PC-3 (cell line): Measurements from ENCODE around the gene SLC25A21. TPM values are rescaled to one million over a fixed set of nuclear protein-coding genes. Genes with fewer than 3 reads are reported as not detected.

Experiments used
- ATAC-seq: fragments of 200-7000 bp; cut with Tn5 transposase; 2 replicates; pipeline ENCODE4 v1.9.1; 2020; ENCODE audit warnings: mild to moderate bottlenecking, moderate library complexity
- BruUV-seq: library from RNA; stranded (reverse); fragments of 400-500 nt; replicated peaks from 2 replicates; lab custom pipeline; 2021; lab: Mats Ljungman, UMichigan
- CTCF ChIA-PET: fragments of 300-600 bp; sonication (Branson Sonifier 250); formaldehyde crosslinking; loops from one replicate; lab custom pipeline; 2022; ENCODE audit warnings: antibody characterized with exemption; lab: Charles Lee
- POLR2A ChIA-PET: fragments of 300-600 bp; sonication (Branson Sonifier 250); formaldehyde crosslinking; loops from one replicate; lab custom pipeline; 2022; ENCODE audit warnings: antibody characterized with exemption; ENCODE audit not compliant: unreplicated experiment; lab: Charles Lee
- DNase-seq: peaks from one replicate; pipeline ENCODE4 v3.0.0-alpha.2; 2015
- H2AFZ ChIP-seq: fragments of 300-600 bp; sonication (generic); 2 replicates; pipeline ENCODE4 v1.6.0; 2016; ENCODE audit warnings: antibody characterized with exemption, low read length
- H3F3A ChIP-seq: fragments of 300-600 bp; sonication (generic); one replicate; pipeline ENCODE4 v1.6.0; 2017; ENCODE audit warnings: antibody characterized with exemption, low read length, control low read depth, mild to moderate bottlenecking; ENCODE audit not compliant: unreplicated experiment
- H3K27ac ChIP-seq: fragments of 300-600 bp; sonication (generic); 2 replicates; pipeline ENCODE4 v1.5.1; 2016; ENCODE audit warnings: mild to moderate bottlenecking, low read length
- H3K27me3 ChIP-seq: fragments of 300-600 bp; sonication (generic); 2 replicates; pipeline ENCODE4 v1.6.1; 2016; ENCODE audit warnings: low read length, mixed read lengths
- H3K36me3 ChIP-seq: fragments of 300-600 bp; sonication (generic); 2 replicates; pipeline ENCODE4 v1.6.1; 2016; ENCODE audit warnings: low read depth, mixed run types, low read length, mixed read lengths
- H3K4me1 ChIP-seq: fragments of 300-600 bp; sonication (generic); 2 replicates; pipeline ENCODE4 v1.5.1; 2016; ENCODE audit warnings: low read length; ENCODE audit not compliant: insufficient read depth
- H3K4me2 ChIP-seq: fragments of 300-600 bp; sonication (generic); 2 replicates; pipeline ENCODE4 v1.6.0; 2016; ENCODE audit warnings: low read length
- H3K4me3 ChIP-seq: fragments of 300-600 bp; sonication (generic); 2 replicates; pipeline ENCODE4 v1.5.1; 2016; ENCODE audit warnings: mild to moderate bottlenecking, low read length, mixed read lengths
- H3K79me2 ChIP-seq: fragments of 300-600 bp; sonication (generic); 2 replicates; pipeline ENCODE4 v1.6.1; 2017; ENCODE audit warnings: low read length, mixed read lengths
- H3K9ac ChIP-seq: fragments of 300-600 bp; sonication (generic); 2 replicates; pipeline ENCODE4 v1.6.0; 2016; ENCODE audit warnings: mild to moderate bottlenecking, low read length
- H3K9me2 ChIP-seq: fragments of 300-600 bp; sonication (generic); replicated peaks from 2 replicates; pipeline ENCODE4 v1.6.1; 2016; ENCODE audit warnings: mixed run types, low read length, mixed read lengths
- H3K9me3 ChIP-seq: fragments of 300-600 bp; sonication (generic); 2 replicates; pipeline ENCODE4 v1.6.1; 2016; ENCODE audit warnings: low read length, mixed read lengths
- H4K20me1 ChIP-seq: fragments of 300-600 bp; sonication (generic); 2 replicates; pipeline ENCODE4 v1.6.1; 2016; ENCODE audit warnings: low read length, mixed read lengths
- CTCF ChIP-seq: fragments of 300-600 bp; sonication (generic); conservative IDR thresholded peaks from 2 replicates; pipeline ENCODE4 v1.5.1; 2017; ENCODE audit warnings: antibody characterized with exemption, low read depth, mild to moderate bottlenecking, low read length
- EZH2 ChIP-seq: fragments of 300-600 bp; sonication (generic); IDR thresholded peaks from one replicate; pipeline ENCODE4 v1.6.1; 2017; ENCODE audit warnings: antibody characterized with exemption, mild to moderate bottlenecking, low read length; ENCODE audit not compliant: unreplicated experiment
- EZH2phosphoT487 ChIP-seq: fragments of 300-600 bp; sonication (generic); IDR thresholded peaks from 2 replicates; pipeline ENCODE4 v1.6.1; 2018; ENCODE audit warnings: mild to moderate bottlenecking, antibody characterized with exemption, low read length, borderline replicate concordance
- intact Hi-C: fragments of 100-400 bp; cut with micrococcal nuclease; formaldehyde crosslinking; loops from 2 replicates; pipeline ENCODE4 v1.9.0; 2023
- total RNA-seq: library from RNA; depleted of rRNA; stranded (reverse); fragments of >200 nt; gene quantifications from 2 replicates; pipeline ENCODE4 v1.2.3, GENCODE V29; 2014

Gene SLC25A21
- total RNA-seq, 1 experiment from 2014 or later: 0.87 TPM

GRCh38 chr14:36934304-36934703 is 238.1 kb downstream of the SLC25A21 start:
- no peaks in the 10 kb centered on the region for H4K20me1 ChIP-seq
- H3K79me2 ChIP-seq: no peaks in the 10 kb centered on the region
- ATAC-seq: no peak

GRCh38 chr14:36931791-36932190 is 240.6 kb downstream of the SLC25A21 start:
- intact Hi-C loops: no loop called here
- Histone ChIP-seq H3K79me2 (no peaks in the 10 kb centered on the region), H3K27me3 (no peaks in the 10 kb centered on the region), H3K36me3 (no peaks in the 10 kb centered on the region), H3K9ac (no peak overlapping the region), H3K27ac (no peak overlapping the region), H3K4me1 (peaks cover 17% of the 10 kb centered on the region), H3F3A (no peaks in the 10 kb centered on the region), H3K4me3 (no peak overlapping the region), H3K9me3 (no peaks in the 10 kb centered on the region), H3K9me2 (no peaks in the 10 kb centered on the region), H3K4me2 (no peak overlapping the region), H4K20me1 (no peaks in the 10 kb centered on the region), H2AFZ (no peak overlapping the region)
- POLR2A ChIA-PET: interaction anchor here (0.6 kb wide), 1 partner anchor 17 kb away, joined by 3 read pairs; no protein-coding TSS in a partner anchor
- ATAC-seq (no peak), DNase-seq (no peak)
- no TSS peak for BruUV-seq
- TF ChIP-seq EZH2 (no peak), CTCF (no peak), EZH2phosphoT487 (no peak)
- CTCF ChIA-PET: no interaction called here

More at GRCh38 chr14:36934304-36934703, 238.1 kb downstream of the SLC25A21 start:
- Histone ChIP-seq H3K9ac (no peak overlapping the region), H3K4me2 (no peak overlapping the region), H2AFZ (no peak overlapping the region), H3K4me1 (peaks cover 19% of the 10 kb centered on the region), H3K36me3 (no peaks in the 10 kb centered on the region), H3K4me3 (no peak overlapping the region), H3K27ac (no peak overlapping the region), H3K9me3 (no peaks in the 10 kb centered on the region), H3F3A (no peaks in the 10 kb centered on the region), H3K9me2 (no peaks in the 10 kb centered on the region), H3K27me3 (no peaks in the 10 kb centered on the region)
- DNase-seq: no peak
- POLR2A ChIA-PET: no interaction called here
- CTCF ChIA-PET: no interaction called here
- TF ChIP-seq EZH2 (no peak), CTCF (no peak), EZH2phosphoT487 (no peak)
- BruUV-seq: no TSS peak
- intact Hi-C loops: no loop called here

- Histone ChIP-seq H3K9ac (no peak overlapping the region), H4K20me1 (no peaks in the 10 kb centered on the region), H3K4me3 (no peak overlapping the region), H3K4me1 (no peaks in the 10 kb centered on the region), H3K27ac (no peak overlapping the region), H3K4me2 (no peak overlapping the region), H2AFZ (no peak overlapping the region), H3K9me3 (no peaks in the 10 kb centered on the region), H3K36me3 (no peaks in the 10 kb centered on the region), H3K27me3 (no peaks in the 10 kb centered on the region), H3K79me2 (no peaks in the 10 kb centered on the region), H3K9me2 (no peaks in the 10 kb centered on the region), H3F3A (no peaks in the 10 kb centered on the region)
- TF ChIP-seq EZH2 (no peak), EZH2phosphoT487 (no peak)
- ATAC-seq (no peak), DNase-seq (no peak)
- ChIA-PET CTCF (interaction anchor here (0.6 kb wide), 1 partner anchor 323 kb away, joined by 11 read pairs; no protein-coding TSS in a partner anchor), POLR2A (interaction anchor here (0.7 kb wide), 1 partner anchor 137 kb away, joined by 4 read pairs; no protein-coding TSS in a partner anchor)
- BruUV-seq: no TSS peak
- intact Hi-C loops: no loop called here
These were observed 244.0 kb downstream of the SLC25A21 start for GRCh38 chr14:36928432-36928831.
